ENCODE data around the gene NSD1.
"Not testable (repeated sequence)": the region's sequence is repeated elsewhere in the genome, so short reads cannot be mapped to it uniquely, and the experiment has no call there.

Gene NSD1

DNA sequence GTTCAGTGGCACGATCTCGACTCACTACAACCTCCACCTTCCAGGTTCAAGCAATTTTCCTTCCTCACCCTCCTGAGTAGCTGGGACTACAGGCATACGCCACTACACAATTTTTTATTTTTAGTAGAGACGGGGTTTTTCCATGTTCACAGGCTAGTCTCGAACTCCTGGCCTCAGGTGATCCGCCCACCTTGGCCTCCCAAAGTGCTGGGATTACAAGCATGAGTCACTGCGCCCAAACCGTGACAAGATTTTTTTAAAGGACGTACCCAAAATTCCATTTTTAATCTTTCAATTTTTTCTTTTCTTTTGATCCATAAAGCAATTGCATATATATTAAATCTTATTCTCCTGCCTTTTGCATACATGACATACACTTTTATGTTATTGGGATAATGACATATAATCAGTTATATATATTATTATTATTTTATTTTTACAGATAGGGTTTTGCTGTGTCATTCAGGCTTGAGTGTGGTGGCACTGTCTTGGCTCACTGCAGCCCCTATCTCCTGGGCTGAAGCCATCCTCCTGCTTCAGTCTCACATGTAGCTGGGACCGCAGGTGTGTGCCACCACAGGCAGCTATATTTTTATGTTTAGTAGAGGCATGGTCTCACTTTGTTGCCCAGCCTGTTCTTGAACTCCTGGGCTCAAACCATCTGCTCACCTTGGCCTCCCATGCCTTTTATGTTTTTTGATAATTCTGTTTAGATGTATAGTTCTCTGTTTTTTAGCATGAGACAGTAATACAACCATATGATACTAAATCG is 98.1 kb downstream of the NSD1 start:
- DNase-seq (ENCODE audit: low spot score): peak; percentile 82

DNA sequence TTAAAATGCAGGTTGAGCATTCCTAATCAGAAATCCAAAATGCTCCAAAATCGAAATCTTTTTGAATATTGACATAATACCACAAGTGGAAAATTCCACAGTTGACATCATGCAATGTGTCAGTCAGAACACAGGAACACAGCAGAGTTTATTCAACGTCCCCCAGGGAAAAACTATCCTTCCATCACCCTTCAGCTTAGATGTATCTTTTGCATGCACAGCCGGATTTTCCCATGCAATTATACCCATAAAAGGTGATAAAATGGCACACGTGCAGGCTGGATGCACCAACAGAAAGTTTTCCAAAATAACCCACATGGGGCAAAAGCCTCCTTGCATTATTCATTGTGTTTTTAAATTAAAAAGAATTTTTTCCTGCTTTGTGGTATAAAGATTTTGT is 98.8 kb downstream of the NSD1 start:
- peak; percentile 39 for DNase-seq (ENCODE audit: low spot score)

- peak; percentile 36 for DNase-seq (ENCODE audit: low spot score)
These were observed 99.2 kb downstream of the NSD1 start for GRCh38 chr5:177232761-177233160.

DNA sequence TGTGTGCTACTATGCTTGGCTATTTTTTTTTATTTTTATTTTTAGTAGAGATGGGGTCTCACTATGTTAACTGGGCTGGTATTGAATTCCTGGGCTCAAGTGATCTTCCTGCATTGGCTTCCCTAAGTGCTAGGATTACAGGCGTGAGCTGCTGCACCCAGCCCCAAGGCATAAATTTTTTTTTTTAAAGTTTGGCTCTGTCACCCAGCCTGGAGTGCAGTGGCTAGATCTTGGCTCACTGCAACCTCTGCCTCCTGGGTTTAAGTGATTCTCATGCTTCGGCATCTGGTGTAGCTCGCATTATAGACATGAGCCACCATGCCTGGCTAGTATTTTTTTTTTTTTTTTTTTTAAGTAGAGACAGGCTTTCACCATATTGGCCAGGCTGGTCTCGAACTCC is 99.6 kb downstream of the NSD1 start:
- no peak for DNase-seq (ENCODE audit: low spot score)

DNA sequence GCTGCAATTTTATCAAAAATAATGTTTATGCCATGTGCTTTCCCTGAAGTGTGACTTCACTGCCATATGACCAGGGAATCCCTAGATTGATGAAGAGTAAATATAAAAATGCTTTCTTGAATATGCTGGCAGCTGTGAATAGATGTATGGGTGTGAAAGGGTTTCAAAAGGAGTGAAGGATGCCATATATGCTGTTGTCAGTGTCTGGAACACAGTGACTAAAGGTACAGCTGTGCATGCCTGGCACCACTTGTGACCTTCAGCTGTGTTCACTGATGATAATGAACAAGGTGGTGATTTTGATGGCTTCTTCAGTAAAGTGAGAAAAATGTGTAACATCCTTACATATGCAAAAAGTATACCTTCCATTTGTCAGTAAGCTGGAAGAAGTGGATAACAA is 100.2 kb downstream of the NSD1 start:
- DNase-seq (ENCODE audit: low spot score): no peak

DNA sequence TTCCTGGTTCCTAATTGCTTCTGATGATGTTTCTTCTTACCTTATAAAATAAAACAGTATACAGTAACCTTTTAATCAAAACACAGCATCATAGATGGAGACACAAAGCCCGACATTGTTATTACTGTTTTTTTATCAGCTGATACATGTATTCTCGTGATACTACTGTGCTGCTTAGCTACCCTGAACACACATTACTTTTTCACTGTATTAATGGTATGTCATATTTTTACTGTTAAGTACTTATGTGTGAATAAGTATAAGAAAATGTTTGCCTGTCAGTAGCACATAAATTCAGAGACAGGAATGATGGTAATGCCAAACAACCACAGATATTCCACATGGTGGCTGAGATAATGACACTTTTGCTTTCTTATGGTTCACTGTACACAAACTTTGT is 101.3 kb downstream of the NSD1 start:
- no peak for DNase-seq (ENCODE audit: low spot score)

DNA sequence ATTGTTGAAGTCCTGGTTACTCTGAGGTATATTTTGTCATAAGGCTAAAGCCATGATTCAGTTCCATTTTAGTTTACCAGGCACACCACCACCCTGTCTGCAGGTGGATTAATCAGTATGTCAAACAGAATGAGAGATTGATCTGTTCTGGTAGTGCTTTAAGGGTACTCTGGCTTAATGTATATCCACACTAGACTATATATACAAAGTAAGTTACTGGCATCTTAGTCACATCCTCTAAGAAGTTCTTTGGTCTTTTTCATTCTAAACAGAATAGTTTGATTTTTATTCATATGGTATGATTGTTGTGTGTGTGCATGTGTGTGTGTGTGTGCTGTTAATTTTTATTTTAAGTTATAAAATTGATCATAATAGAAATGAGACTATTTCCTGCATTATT is 108.2 kb downstream of the NSD1 start:
- DNase-seq (ENCODE audit: low spot score): no peak

GRCh38 chr5:177242304-177242703 is 108.7 kb downstream of the NSD1 start:
- DNase-seq (ENCODE audit: low spot score): no peak

GRCh38 chr5:177249761-177250537 is 116.4 kb downstream of the NSD1 start:
- DNase-seq (ENCODE audit: low spot score): no peak

DNA sequence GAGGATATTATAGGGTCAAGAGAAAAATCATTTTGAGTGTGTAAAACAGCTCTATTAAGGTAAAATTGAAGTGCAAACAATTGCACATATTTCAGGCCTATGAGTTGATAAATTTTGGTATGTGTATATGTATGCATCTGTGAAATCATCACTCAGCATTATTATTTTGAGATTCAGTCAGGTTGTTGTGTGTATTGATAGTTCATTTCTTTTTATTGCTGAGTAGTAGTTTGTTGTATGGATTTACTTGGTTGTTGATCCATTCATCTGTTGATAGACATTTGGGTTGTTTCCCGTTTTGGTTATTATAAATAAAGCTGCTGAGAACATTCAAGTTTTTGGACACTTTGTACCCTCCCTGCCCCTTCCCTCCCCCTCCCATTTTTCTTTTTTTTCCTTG is 119.7 kb downstream of the NSD1 start:
- no peak for DNase-seq (ENCODE audit: low spot score)

GRCh38 chr5:177256296-177256695 is 122.7 kb downstream of the NSD1 start:
- no peak for DNase-seq (ENCODE audit: low spot score)

GRCh38 chr5:177258711-177259110 is 125.1 kb downstream of the NSD1 start:
- DNase-seq (ENCODE audit: low spot score): not testable (repeated sequence)

GRCh38 chr5:177260961-177261360 is 127.4 kb downstream of the NSD1 start:
- no peak for DNase-seq (ENCODE audit: low spot score)

DNA sequence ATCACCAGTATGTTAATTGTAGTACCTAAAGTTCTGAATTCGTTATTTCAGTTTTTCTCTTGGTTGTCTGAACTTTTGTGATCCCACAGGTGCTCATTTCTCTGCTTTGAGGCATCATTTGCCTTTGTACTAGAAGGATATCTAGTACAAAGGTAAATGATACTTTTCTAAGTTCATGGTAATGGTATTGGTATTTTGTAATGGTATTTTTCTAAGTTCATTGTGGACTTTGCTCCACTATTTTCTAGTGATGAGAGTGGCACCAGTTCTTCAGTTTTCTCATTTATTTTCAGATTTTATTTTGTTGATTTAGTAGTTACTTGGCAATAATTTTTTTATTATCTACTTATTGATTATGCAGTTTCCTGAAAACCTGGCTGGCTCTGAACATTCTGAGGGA is 127.9 kb downstream of the NSD1 start:
- DNase-seq (ENCODE audit: low spot score): no peak

- DNase-seq (ENCODE audit: low spot score): no peak
These were observed 130.6 kb downstream of the NSD1 start for GRCh38 chr5:177264178-177264577.

DNA sequence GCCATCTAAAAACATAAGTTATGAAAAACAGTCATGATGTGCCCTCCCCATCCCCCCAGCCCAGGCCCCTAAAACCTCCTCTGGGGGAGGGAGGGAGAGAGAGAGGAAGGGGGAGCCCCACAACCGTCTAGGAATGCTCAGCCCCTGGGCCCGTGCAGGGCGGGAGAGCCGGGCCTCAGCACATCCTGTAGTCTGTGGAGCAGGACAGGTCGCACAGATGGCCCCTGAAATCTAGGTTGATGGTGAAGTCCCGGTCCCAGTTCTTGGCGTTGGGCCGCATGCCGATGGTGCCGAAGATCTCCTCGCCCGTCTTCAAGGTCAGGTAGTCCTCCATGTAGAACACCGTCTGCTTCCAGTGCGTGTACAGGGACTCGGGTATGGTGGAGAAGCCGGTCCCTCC is 131.8 kb downstream of the NSD1 start:
- DNase-seq (ENCODE audit: low spot score): no peak

GRCh38 chr5:177269232-177269895 is 135.8 kb downstream of the NSD1 start:
- no peak for DNase-seq (ENCODE audit: low spot score)

DNA sequence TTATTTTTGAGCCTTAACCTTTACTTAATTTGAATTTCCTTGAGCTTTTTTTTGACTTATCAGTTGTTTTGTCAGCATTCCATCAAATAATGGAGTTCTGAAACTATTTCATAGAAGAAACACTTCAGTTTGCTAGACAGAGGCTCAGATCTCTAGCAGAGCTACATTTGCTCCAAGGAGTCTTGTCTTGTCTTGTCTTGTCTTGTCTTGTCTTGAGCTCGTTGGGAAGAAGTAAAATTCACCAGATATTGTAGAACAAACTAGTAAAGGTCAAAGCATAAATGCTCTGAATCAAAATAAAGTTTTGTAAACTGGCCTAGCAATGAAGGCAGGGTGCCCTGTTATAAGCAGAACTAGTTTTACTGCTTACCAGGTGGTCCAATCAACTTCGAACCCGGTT is 136.4 kb downstream of the NSD1 start:
- DNase-seq (ENCODE audit: low spot score): no peak

GRCh38 chr5:177270653-177271052 is 137.1 kb downstream of the NSD1 start:
- DNase-seq (ENCODE audit: low spot score): no peak

DNA sequence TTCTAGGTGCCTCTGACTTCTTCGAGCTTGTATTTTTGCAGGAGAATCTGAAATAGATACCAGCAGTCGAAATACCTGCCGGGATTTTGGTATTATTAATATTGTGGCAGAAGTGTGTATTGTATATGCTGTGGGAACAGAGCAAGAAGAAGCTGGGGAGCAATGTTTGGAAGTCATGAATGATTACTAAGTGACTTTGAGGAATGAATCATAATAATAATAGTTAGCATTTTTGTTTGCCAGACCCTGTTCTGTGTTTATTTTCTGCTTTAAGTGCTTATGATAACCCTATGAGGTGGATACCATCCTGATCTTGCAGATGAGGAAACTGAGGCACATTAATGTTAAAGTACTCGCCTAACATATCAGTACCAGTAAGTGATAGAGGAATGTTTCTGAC is 137.5 kb downstream of the NSD1 start:
- no peak for DNase-seq (ENCODE audit: low spot score)

DNA sequence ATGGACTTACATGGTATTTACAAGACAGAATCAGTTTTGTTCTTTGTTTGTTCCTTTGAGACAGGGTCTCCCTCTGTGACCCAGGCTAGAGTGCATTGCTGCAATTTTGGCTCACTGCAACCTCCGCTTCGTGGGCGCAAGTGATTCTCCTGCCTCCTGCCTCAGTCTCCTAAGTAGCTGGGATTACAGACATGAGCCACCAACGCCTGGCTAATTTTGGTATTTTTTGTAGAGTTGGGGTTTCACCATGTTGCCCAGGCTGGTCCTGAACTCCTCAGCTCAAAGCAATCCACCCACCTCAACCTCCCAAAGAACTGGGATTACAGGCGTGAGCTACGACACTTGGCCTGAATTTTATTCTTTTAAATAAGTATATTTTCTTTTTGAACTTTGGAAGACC is 142.3 kb downstream of the NSD1 start:
- DNase-seq (ENCODE audit: low spot score): no peak

DNA sequence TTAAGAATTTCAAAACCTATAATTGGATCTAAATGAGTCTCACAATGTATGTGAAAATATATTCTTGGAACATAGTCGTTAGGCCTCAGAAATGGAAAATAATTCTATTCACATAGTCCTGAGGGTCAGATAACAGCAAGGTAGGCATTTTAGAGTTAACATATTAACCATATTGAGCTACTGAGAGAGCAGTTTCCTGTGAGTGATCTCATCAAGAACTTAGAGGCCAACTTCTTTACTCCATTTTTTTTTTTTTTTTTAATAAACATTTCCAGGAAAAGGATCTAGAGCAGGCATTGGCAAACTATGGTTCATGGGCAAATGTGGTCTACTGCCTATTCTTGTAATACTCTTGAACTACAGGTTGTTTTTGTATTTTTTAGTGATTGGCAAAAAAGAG is 143.3 kb downstream of the NSD1 start:
- no peak for DNase-seq (ENCODE audit: low spot score)

- no peak for DNase-seq (ENCODE audit: low spot score)
These were observed 154.6 kb downstream of the NSD1 start for GRCh38 chr5:177288191-177288590.
